Kidney (tissue), 14 donors: ENCODE measurements around the gene SNUPN. TPM values are rescaled to one million over a fixed set of nuclear protein-coding genes. Genes with fewer than 3 reads are reported as not detected.
A peak's percentile ranks its signal among the peaks of the same experiment; 100 is the strongest.

Experiments
- DNase-seq, 5 donors: peaks; one replicate each; pipeline ENCODE4 v3.0.0-alpha.2; 2013 to 2020
- FAIRE-seq: peaks from 2 replicates; lab custom pipeline; 2012; peaks lifted over from hg19 to GRCh38; lab: Jason Lieb, UNC
- H3K27ac ChIP-seq, 2 donors: one replicate each; pipeline ENCODE4 v1.7.0; 2013; ENCODE audit warnings: low read depth in 2 of 2, low read length in 2 of 2, inconsistent platforms in 1 of 2
- H3K27me3 ChIP-seq: one replicate; pipeline ENCODE4 v1.7.1; 2013; ENCODE audit warnings: low read length, inconsistent platforms; ENCODE audit not compliant: control insufficient read depth, insufficient read depth
- H3K36me3 ChIP-seq, 3 donors: one replicate each; pipeline versions ENCODE4 v1.7.0 to v1.7.1; 2013; ENCODE audit warnings: low read length in 3 of 3, control low read depth in 1 of 3, inconsistent platforms in 1 of 3; ENCODE audit not compliant: insufficient read depth in 3 of 3, control insufficient read depth in 2 of 3
- H3K4me1 ChIP-seq, 3 donors: one replicate each; pipeline versions ENCODE4 v1.7.0 to v1.7.1; 2013; ENCODE audit warnings: low read length in 3 of 3, inconsistent platforms in 1 of 3, low read depth in 1 of 3; ENCODE audit not compliant: control insufficient read depth in 2 of 3, insufficient read depth in 2 of 3
- H3K4me3 ChIP-seq, 3 donors: one replicate each; pipeline versions ENCODE4 v1.7.0 to v1.8.1; 2013; ENCODE audit warnings: low read length in 3 of 3, control low read depth in 1 of 3, inconsistent platforms in 1 of 3
- H3K9ac ChIP-seq, 3 donors: one replicate each; pipeline versions ENCODE4 v1.7.0 to v1.7.1; 2013; ENCODE audit warnings: low read length in 3 of 3, control low read depth in 1 of 3, inconsistent platforms in 1 of 3
- H3K9me3 ChIP-seq, 3 donors: one replicate each; pipeline versions ENCODE4 v1.7.0 to v1.7.1; 2013; ENCODE audit warnings: low read length in 3 of 3, control low read depth in 1 of 3, inconsistent platforms in 1 of 3; ENCODE audit not compliant: control insufficient read depth in 2 of 3, insufficient read depth in 1 of 3
- intact Hi-C: fragments of 100-400 bp; cut with DNase I; formaldehyde crosslinking; loops from one replicate; pipeline ENCODE4 v1.11.1; 2022
- polyA plus RNA-seq: library from polyadenylated mRNA; stranded (reverse); fragments of 350-450 nt; fragmentation: Illumina TruSeq; extraction: RNeasy Lipid Tissue Mini Kit (QIAGEN cat#74804); gene quantifications from one replicate; pipeline ENCODE4 v1.2.3, GENCODE V29; 2014; ENCODE audit warnings: low read depth, low replicate concordance; ENCODE audit not compliant: insufficient read depth
- total RNA-seq: library from RNA; stranded (reverse); fragmentation: NEBNext Ultra II Directional; extraction: Animal tissue kit (Norgen Biotek cat#: 25700); gene quantifications from one replicate; pipeline ENCODE4 v1.2.1, GENCODE V29; 2021
- TF ChIP-seq, protein P1 (sequence below): IDR thresholded peaks from 3 replicates; pipeline ENCODE4 v1.5.1; 2012; ENCODE audit warnings: mild to moderate bottlenecking, moderate library complexity, borderline replicate concordance; ENCODE audit not compliant: insufficient read depth; ENCODE audit errors: extremely low read depth
- donor health status: control.
- donor health status: control.
- donor health status: control.
- donor health status: control.
- donor health status: control.
- donor health status: DM: yes; HTN: yes; CAD: no.
- donor health status: Normal renal cell carcinoma (clear cell type).

Gene SNUPN
- total and polyA plus RNA-seq, 2 donors from 2014 or later: 24.1 to 37.4 TPM

DNA sequence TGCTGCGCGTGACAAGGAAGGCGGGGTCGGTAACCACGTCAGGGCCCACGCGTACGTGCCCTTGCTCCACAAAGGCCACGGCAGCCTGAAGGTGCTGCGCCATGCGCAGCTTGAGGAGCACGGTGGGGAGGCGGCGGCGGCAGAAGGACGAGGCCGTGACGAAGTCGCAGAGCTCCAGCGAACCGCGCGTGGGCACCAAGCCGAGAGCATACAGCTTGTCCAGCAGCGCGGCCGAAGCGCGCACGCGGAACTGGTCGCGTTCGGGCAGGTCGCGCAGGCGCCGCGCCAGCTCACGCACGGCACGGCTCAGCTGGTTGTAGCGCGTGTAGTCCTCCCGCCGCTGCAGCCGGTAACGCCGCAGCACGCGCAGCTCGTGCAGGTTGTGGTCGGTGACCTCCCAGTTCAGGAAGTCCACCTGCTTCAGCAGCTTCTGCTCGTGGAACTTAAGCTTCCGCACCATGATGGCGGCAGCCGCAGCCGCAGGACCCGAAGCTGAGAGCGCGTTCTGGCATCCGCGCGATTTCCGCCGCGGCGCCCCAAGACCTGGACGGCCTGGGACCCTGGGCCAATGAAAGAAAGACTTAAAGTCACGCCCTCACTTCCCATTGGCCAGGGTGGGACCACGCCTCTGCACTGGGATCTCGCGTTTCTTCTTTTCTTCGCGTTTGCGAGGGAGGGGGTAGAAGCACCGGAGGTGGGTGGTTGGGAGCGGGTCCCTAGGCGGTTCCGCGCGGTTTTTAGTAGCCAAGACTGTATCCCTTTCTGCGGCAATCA, 14.4 kb upstream of the SNUPN start, which contains the start of gene IMP3:
Gene IMP3 (minus strand): TSS at position 516 of the 774 bp plus-strand sequence. CDS start 56 bp downstream, at position 460.
- Histone ChIP-seq H3K9ac (peak within 1 kb of the TSS; percentile 71 to 97 (median 92)), H3K36me3 (no peaks in the 10 kb centered on the region), H3K4me1 (peaks cover 0 to 15% (median 0%) of the 10 kb centered on the region in 3 donors), H3K9me3 (no peaks in the 10 kb centered on the region), H3K27ac (peak within 1 kb of the TSS; percentile 85 to 98), H3K4me3 (peak within 1 kb of the TSS; percentile 83 to 98 (median 95)), H3K27me3 (no peaks in the 10 kb centered on the region)
- TF ChIP-seq, protein P1, sequence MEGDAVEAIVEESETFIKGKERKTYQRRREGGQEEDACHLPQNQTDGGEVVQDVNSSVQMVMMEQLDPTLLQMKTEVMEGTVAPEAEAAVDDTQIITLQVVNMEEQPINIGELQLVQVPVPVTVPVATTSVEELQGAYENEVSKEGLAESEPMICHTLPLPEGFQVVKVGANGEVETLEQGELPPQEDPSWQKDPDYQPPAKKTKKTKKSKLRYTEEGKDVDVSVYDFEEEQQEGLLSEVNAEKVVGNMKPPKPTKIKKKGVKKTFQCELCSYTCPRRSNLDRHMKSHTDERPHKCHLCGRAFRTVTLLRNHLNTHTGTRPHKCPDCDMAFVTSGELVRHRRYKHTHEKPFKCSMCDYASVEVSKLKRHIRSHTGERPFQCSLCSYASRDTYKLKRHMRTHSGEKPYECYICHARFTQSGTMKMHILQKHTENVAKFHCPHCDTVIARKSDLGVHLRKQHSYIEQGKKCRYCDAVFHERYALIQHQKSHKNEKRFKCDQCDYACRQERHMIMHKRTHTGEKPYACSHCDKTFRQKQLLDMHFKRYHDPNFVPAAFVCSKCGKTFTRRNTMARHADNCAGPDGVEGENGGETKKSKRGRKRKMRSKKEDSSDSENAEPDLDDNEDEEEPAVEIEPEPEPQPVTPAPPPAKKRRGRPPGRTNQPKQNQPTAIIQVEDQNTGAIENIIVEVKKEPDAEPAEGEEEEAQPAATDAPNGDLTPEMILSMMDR: no peak
- peak; percentile 60 for FAIRE-seq
- peak; percentile 96 to 99 (median 97) for DNase-seq
- intact Hi-C loops: no loop called here

DNA sequence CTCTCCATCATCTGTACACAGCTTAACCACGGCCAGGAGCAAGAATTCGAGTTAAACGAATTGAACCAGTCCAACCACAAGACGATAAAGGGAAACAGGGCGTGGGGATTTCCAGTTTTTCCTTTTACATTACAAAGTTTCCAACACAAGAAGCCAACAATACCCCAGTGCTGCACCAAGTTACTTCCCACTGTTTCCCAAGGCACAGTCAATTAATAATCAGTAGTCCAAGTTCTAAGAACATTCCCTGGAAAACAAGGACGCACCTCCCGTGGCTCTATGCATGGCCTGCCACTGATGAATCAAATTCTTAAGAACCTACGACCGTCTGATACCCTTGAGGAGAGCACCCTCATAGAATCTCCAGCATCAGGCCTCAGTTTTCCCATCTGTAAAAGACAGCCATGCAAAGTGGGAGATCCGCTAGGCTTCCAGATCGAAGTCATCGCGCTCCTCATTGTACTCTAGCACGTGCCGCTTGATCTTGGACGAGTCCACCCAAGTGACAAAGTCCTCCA, 13.7 kb upstream of the SNUPN start:
- DNase-seq: peak in 1 of 5 donors; percentile 61
- intact Hi-C loops: no loop called here
- Histone ChIP-seq H3K4me1 (peaks cover 0 to 15% (median 0%) of the 10 kb centered on the region in 3 donors), H3K4me3 (peak overlapping the region; percentile 83 to 98 (median 95)), H3K36me3 (no peaks in the 10 kb centered on the region), H3K9ac (peak overlapping the region; percentile 18 to 97 (median 92)), H3K27ac (peak overlapping the region; percentile 85 to 98), H3K27me3 (no peaks in the 10 kb centered on the region), H3K9me3 (no peaks in the 10 kb centered on the region)
- no peak for FAIRE-seq
- TF ChIP-seq, protein P1: no peak

DNA sequence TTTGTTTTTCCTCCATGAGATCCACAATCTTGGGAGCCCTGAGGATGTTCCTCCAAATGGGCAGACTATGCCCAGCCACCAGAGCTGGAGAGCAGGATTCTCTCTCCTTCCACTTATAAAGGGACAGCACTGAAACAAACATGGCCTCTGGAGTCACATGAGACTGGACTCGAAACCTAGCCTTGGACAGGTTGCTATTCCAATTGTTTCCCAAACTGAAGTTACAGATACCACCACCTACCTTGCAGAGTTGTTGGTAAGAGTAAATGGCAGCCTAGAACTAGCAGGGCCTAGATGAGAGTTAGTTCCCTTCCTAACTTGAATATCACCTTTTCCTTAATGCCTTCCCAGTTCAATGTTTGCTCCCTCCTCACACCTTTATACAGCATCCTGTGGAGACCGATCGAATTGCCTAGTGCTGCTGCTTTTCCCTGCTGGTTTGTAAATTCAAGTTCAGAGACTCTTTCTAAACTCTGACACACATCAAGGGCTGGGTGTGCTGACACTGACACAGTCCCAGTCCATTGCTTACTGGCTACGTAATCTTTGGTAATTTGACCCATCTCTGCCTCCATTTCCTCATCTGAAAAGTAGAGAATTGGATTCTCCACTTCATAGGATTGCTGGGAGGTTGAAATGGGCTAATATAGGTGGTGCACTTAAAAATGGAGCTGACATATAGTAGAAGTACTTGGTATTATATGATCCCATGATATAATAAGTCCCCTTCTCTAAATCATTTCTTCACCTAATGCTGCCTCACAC, 11.9 kb upstream of the SNUPN start:
- Histone ChIP-seq H3K4me1 (peaks cover 0 to 15% (median 0%) of the 10 kb centered on the region in 3 donors), H3K9ac (peak overlapping the region in 1 of 3 donors; percentile 4), H3K36me3 (no peaks in the 10 kb centered on the region), H3K27me3 (no peaks in the 10 kb centered on the region), H3K4me3 (no peak overlapping the region), H3K9me3 (no peaks in the 10 kb centered on the region), H3K27ac (peak overlapping the region in 1 of 2 donors; percentile 85)
- no peak for FAIRE-seq
- no peak for DNase-seq
- intact Hi-C loops: no loop called here
- TF ChIP-seq, protein P1: no peak
